GM06990 (cell line): ENCODE measurements around the gene CHI3L2.
A peak's percentile ranks its signal among the peaks of the same experiment; 100 is the strongest.

ENCODE experiments used
- DNase-seq: peaks from one replicate; pipeline ENCODE4 v3.0.0-alpha.2; 2011; ENCODE audit not compliant: insufficient read length; ENCODE audit errors: extremely low read depth
- H3K27me3 ChIP-seq: replicated peaks from 2 replicates; pipeline ENCODE4 v1.6.0; 2011; ENCODE audit warnings: low read length; ENCODE audit not compliant: control insufficient read depth, insufficient read depth
- H3K36me3 ChIP-seq: 2 replicates; pipeline ENCODE4 v1.5.1; 2011; ENCODE audit warnings: low read length; ENCODE audit not compliant: control insufficient read depth, insufficient read depth
- H3K4me3 ChIP-seq: replicated peaks from 2 replicates; pipeline ENCODE4 v1.5.1; 2011; ENCODE audit warnings: low read depth, mild to moderate bottlenecking, control low read depth, low read length
- CTCF ChIP-seq: IDR thresholded peaks from 2 replicates; pipeline ENCODE4 v1.5.1; 2011; ENCODE audit warnings: low read length, control low read depth, mild to moderate bottlenecking, inconsistent platforms; ENCODE audit not compliant: insufficient read depth, poor library complexity, severe bottlenecking

Gene CHI3L2

GRCh38 chr1:111190931-111191451, 36.5 kb upstream of the CHI3L2 start:
- Histone ChIP-seq H3K4me3 (no peak overlapping the region), H3K27me3 (no peaks in the 10 kb centered on the region), H3K36me3 (peaks cover 38% of the 10 kb centered on the region)
- no peak for DNase-seq
- no peak for TF ChIP-seq CTCF

- Histone ChIP-seq H3K4me3 (no peak overlapping the region), H3K27me3 (no peaks in the 10 kb centered on the region), H3K36me3 (peaks cover 41% of the 10 kb centered on the region)
- DNase-seq, result no peak
- TF ChIP-seq CTCF, result no peak
Measured at GRCh38 chr1:111191496-111191895, 36.0 kb upstream of the CHI3L2 start.

- Histone ChIP-seq H3K4me3 (no peak overlapping the region), H3K36me3 (peaks cover 38% of the 10 kb centered on the region), H3K27me3 (no peaks in the 10 kb centered on the region)
- no peak for TF ChIP-seq CTCF
- DNase-seq, result no peak
Measured at GRCh38 chr1:111192074-111192473, 35.4 kb upstream of the CHI3L2 start.

- Histone ChIP-seq H3K27me3 (no peaks in the 10 kb centered on the region), H3K36me3 (peaks cover 41% of the 10 kb centered on the region), H3K4me3 (no peak overlapping the region)
- DNase-seq, result peak; percentile 49
- TF ChIP-seq CTCF, result no peak
Measured at GRCh38 chr1:111192658-111193519, 34.6 kb upstream of the CHI3L2 start.

- Histone ChIP-seq H3K4me3 (no peak overlapping the region), H3K27me3 (no peaks in the 10 kb centered on the region), H3K36me3 (peaks cover 38% of the 10 kb centered on the region)
- DNase-seq, result no peak
- no peak for TF ChIP-seq CTCF
Measured at GRCh38 chr1:111193712-111194480, 33.6 kb upstream of the CHI3L2 start.
